ENCODE measurements around the gene MIPEP.

GRCh38 chr13:23847497-23847896 is 41.7 kb downstream of the MIPEP start:
- TF ChIP-seq POLR2A (IDR thresholded peaks at IDR 0.05) = no peak
- no peak for TF ChIP-seq CTCF (IDR thresholded peaks at IDR 0.05)
- TF ChIP-seq POLR2AphosphoS5 (IDR thresholded peaks at IDR 0.05) = no peak
- no peak for TF ChIP-seq EP300 (IDR thresholded peaks at IDR 0.05; ENCODE audit: low read depth)

Data from transverse colon (tissue), 4 donors.